HEK293T (cell line): ENCODE results near the gene KNSTRN.

Source experiments
- FOXK2 ChIP-seq: fragments of 450-650 bp; IDR thresholded peaks from 2 replicates; pipeline ENCODE4 v1.6.1; 2016; ENCODE audit warnings: mild to moderate bottlenecking
- FOXM1 ChIP-seq: fragments of 450-650 bp; IDR thresholded peaks from 2 replicates; pipeline ENCODE4 v1.6.1; 2017; ENCODE audit warnings: mild to moderate bottlenecking, borderline replicate concordance
- SP1 ChIP-seq: fragments of 450-650 bp; IDR thresholded peaks from 2 replicates; pipeline ENCODE4 v1.6.1; 2017
- TARDBP ChIP-seq: fragments of 450-650 bp; IDR thresholded peaks from 2 replicates; pipeline ENCODE4 v1.6.1; 2016
- TF ChIP-seq, protein P1 (sequence below): fragments of 450-650 bp; IDR thresholded peaks from 2 replicates; pipeline ENCODE4 v1.6.1; 2016

DNA sequence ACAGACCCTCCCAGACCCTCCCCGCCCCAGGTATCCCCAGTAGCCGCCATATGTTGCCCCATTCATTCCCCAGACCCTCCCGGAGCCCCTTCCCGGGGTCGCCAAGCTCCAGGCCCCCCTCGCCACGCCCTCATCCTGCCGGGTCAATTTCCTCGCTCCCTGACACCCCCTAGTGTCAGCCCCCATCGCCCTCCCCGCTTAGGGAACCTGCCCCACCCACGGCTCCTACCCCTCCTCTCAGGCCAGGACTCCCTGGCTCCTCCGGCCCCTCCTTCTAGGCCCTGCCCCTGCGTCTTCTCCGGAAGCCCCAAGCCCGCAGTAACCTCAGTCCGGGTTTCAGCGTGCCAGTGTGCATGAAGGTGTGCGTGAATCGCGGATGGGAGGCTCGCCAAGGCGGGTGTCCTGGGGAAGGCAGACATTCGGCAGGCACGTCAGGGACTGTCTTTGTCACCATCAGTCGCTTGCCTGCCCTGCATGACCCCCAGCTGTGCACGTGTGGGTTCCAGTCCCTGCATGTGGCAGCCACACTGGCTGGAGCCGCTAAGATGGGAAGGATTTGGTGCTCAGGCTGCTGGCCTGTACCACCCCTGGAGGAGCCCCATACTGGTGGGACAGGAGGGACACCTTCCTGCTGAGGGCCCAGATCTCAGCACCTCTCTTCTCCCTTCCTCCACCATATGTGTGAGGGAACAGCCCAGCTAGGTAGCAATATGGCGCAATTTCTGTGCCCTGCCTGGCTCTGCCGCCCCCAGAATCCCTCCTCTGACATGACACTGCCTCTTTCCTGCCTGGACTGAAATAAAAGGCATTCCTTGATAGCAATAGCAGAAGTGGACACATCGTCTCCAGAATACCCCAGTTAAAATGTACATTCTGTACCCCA, 23.8 kb upstream of the KNSTRN start:
- TF ChIP-seq TARDBP = no peak
- no peak for TF ChIP-seq SP1
- no peak for TF ChIP-seq FOXK2
- TF ChIP-seq FOXM1 = no peak
- TF ChIP-seq, protein P1, sequence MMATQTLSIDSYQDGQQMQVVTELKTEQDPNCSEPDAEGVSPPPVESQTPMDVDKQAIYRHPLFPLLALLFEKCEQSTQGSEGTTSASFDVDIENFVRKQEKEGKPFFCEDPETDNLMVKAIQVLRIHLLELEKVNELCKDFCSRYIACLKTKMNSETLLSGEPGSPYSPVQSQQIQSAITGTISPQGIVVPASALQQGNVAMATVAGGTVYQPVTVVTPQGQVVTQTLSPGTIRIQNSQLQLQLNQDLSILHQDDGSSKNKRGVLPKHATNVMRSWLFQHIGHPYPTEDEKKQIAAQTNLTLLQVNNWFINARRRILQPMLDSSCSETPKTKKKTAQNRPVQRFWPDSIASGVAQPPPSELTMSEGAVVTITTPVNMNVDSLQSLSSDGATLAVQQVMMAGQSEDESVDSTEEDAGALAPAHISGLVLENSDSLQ = no peak
